ENCODE results near the gene OR9Q1. TPM values are rescaled to one million over a fixed set of nuclear protein-coding genes. Genes with fewer than 3 reads are reported as not detected.

Gene OR9Q1
- total and polyA plus RNA-seq, 2 of the 8 experiments (the other 6 are each of a cell fraction or from before 2014, with no cell fraction given), result not detected

DNA sequence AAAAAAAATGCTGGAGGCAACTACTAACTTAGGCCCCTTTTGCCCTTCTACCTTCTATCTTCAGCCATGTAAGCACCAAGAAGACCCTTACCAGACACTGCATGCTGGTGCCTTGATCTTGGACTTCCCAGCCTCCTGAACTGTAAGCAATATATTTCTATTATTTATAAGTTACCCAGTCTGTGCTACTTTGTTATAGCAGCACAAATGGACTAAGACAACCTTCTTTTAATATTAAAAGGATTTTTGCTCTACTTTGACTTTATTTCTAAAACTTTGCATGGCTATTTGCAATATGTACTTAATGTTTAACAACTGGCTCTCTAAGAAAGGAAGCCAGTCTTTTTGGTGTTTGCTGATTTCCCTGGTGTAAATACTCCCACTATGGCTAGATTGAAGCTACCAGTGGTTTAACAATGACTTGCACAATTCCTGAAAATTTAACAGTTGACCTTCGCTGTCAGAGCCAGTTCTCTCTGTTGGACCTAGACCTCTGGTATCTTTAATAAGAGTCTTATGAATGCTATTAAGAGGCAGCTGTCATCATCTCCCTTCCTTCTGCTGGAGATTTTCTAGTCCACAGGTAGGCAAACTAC, 32.2 kb downstream of the OR9Q1 start:
- Histone ChIP-seq H3K23ac (ENCODE audit: insufficient read length) (no peak overlapping the region), H3K4ac (replicated peaks; ENCODE audit: insufficient read length, low read depth, low read length) (no peak overlapping the region), H2AK5ac (ENCODE audit: low read depth, low read length) (no peak overlapping the region), H4K91ac (replicated peaks; ENCODE audit: insufficient read length, low read length) (no peak overlapping the region), H4K20me1 (replicated peaks in 1 of 2; ENCODE audit: control insufficient read depth in 1 of 2, insufficient read depth in 2 of 2, low read length in 2 of 2) (no peaks in the 10 kb centered on the region), H3K18ac (ENCODE audit: extremely low read depth, low read length) (no peak overlapping the region), H3K9me3 (ENCODE audit: insufficient read depth in 2 of 2, low read depth in 1 of 2, low read length in 1 of 2) (no peaks in the 10 kb centered on the region), H3K14ac (ENCODE audit: insufficient read length) (no peak overlapping the region), H2BK5ac (ENCODE audit: low read depth, low read length) (no peak overlapping the region), H3K79me1 (ENCODE audit: low read depth, low read length) (no peaks in the 10 kb centered on the region), H2BK12ac (ENCODE audit: low read depth, low read length) (no peak overlapping the region), H2BK15ac (ENCODE audit: low read length) (no peak overlapping the region), H3K79me2 (ENCODE audit: control insufficient read depth in 1 of 2, insufficient read depth in 2 of 2, low read length in 2 of 2) (no peaks in the 10 kb centered on the region), H2BK20ac (ENCODE audit: low read length) (no peak overlapping the region), H3K27me3 (replicated peaks in 1 of 4; ENCODE audit: control insufficient read depth in 3 of 4, extremely low read depth in 1 of 4, insufficient read depth in 3 of 4, low read length in 3 of 4) (no peaks in the 10 kb centered on the region), H3K36me3 (ENCODE audit: control insufficient read depth in 2 of 4, insufficient read depth in 4 of 4, low read length in 3 of 4) (no peaks in the 10 kb centered on the region), H4K5ac (ENCODE audit: insufficient read length, low read depth, low read length) (no peak overlapping the region), H3K9ac (replicated peaks in 1 of 4; ENCODE audit: extremely low read depth in 1 of 4, low read depth in 3 of 4, low read length in 3 of 4) (no peak overlapping the region), H3K4me1 (replicated peaks in 1 of 4; ENCODE audit: control insufficient read depth in 3 of 4, insufficient read depth in 4 of 4, low read length in 3 of 4) (peaks cover 0 to 11% (median 5%) of the 10 kb centered on the region in 4 experiments; a peak in 5 of 7 replicates), H3K4me2 (ENCODE audit: insufficient read depth in 1 of 2, low read depth in 2 of 2, low read length in 2 of 2) (no peak overlapping the region), H2AFZ (ENCODE audit: low read length) (no peak overlapping the region), H3K56ac (replicated peaks; ENCODE audit: insufficient read length, low read depth, low read length) (no peak overlapping the region), H3K4me3 (ENCODE audit: extremely low read depth in 1 of 4, insufficient read depth in 2 of 4, low read depth in 3 of 4, low read length in 4 of 4) (no peak overlapping the region), H3K27ac (ENCODE audit: low read depth, low read length) (no peak overlapping the region), H3K23me2 (ENCODE audit: low read depth, low read length) (no peaks in the 10 kb centered on the region), H4K8ac (ENCODE audit: extremely low read depth, insufficient read depth, low read length) (no peak overlapping the region), H2BK120ac (replicated peaks; ENCODE audit: low read depth, low read length) (no peak overlapping the region)
- 92% methylated on average over 1 of the region's 1 CpG; no CpG with 5 or more reads in 1 of the 2 experiments for WGBS, 2 experiments (ENCODE audit: extremely low coverage in 1 of 2, insufficient coverage in 1 of 2, insufficient read length in 1 of 2, insufficient replicate concordance in 2 of 2, low coverage in 1 of 2, low lambda C conversion rate in 2 of 2, missing lambda C conversion rate in 1 of 2)
- FAIRE-seq (no peak), DNase-seq (ENCODE audit: low read depth in 1 of 2, low spot score in 2 of 2) (no peak)
- TF ChIP-seq, protein P1, sequence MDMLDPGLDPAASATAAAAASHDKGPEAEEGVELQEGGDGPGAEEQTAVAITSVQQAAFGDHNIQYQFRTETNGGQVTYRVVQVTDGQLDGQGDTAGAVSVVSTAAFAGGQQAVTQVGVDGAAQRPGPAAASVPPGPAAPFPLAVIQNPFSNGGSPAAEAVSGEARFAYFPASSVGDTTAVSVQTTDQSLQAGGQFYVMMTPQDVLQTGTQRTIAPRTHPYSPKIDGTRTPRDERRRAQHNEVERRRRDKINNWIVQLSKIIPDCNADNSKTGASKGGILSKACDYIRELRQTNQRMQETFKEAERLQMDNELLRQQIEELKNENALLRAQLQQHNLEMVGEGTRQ (IDR thresholded peaks at IDR 0.05; ENCODE audit: low read length), result no peak
- no peak for TF ChIP-seq BRCA1 (IDR thresholded peaks at IDR 0.05; ENCODE audit: low read depth, low read length)
- no peak for TF ChIP-seq KDM4A (IDR thresholded peaks at IDR 0.05; ENCODE audit: low read depth, low read length, severe bottlenecking)
- ChIA-PET POLR2A (ENCODE audit: partially characterized antibody) (interaction anchor here (1.5 kb wide), 1 partner anchor 315 kb away, joined by 3 read pairs; the partner anchor contains the start of gene SELENOH), CTCF (ENCODE audit: partially characterized antibody) (no interaction called here)
